Mucosa of descending colon (tissue), 3 donors: ENCODE data around the gene TOX2. TPM values are rescaled to one million over a fixed set of nuclear protein-coding genes. Genes with fewer than 3 reads are reported as not detected.

Source experiments
- ATAC-seq: fragments of 200-7000 bp; cut with Tn5 transposase; one replicate; pipeline ENCODE4 v1.9.1; 2020; ENCODE audit warnings: mild to moderate bottlenecking, moderate library complexity
- DNase-seq, 3 donors: peaks; one replicate each; pipeline ENCODE4 v3.0.0-alpha.2; 2020
- H3K36me3 ChIP-seq: fragments of 200-600 bp; one replicate; pipeline ENCODE4 v1.8.0; 2021; ENCODE audit warnings: low read depth, mild to moderate bottlenecking
- H3K4me1 ChIP-seq: fragments of 200-600 bp; one replicate; pipeline ENCODE4 v1.8.0; 2021; ENCODE audit warnings: low read depth, mild to moderate bottlenecking
- H3K4me3 ChIP-seq: fragments of 200-600 bp; one replicate; pipeline ENCODE4 v1.8.0; 2021; ENCODE audit warnings: mild to moderate bottlenecking
- H3K9me3 ChIP-seq: fragments of 200-600 bp; one replicate; pipeline ENCODE4 v1.8.0; 2021; ENCODE audit warnings: mild to moderate bottlenecking
- CTCF ChIP-seq: fragments of 200-600 bp; IDR thresholded peaks from one replicate; pipeline ENCODE4 v1.8.0; 2022; ENCODE audit warnings: antibody characterized with exemption, mild to moderate bottlenecking
- intact Hi-C, 2 donors: fragments of 100-400 bp; cut with DNase I in 1 of 2; cut with micrococcal nuclease in 1 of 2; formaldehyde crosslinking; loops; one replicate each; pipeline versions ENCODE4 v1.11.0 to v1.11.1; 2022; cut with DNase I, micrococcal nuclease
- total RNA-seq, 3 donors: library from RNA; stranded (reverse); fragmentation: NEBNext Ultra II Directional in 2 of 3; extraction: Animal tissue kit (Norgen Biotek cat#: 25700) in 2 of 3; gene quantifications; one replicate each; pipeline versions ENCODE4 v1.2.1 to v1.2.4, GENCODE V29; 2021 to 2023
- donor health status: DM: no; HTN: no; CAD: no; lungs with moderate emphysema.
- donor health status: DM: no; HTN: no; CAD: no.
- donor health status: DM: no; HTN: yes; CAD: no.

The TOX2 gene
- total RNA-seq, 3 donors from 2014 or later = 2.9 to 6.1 (median 5.5) TPM

DNA sequence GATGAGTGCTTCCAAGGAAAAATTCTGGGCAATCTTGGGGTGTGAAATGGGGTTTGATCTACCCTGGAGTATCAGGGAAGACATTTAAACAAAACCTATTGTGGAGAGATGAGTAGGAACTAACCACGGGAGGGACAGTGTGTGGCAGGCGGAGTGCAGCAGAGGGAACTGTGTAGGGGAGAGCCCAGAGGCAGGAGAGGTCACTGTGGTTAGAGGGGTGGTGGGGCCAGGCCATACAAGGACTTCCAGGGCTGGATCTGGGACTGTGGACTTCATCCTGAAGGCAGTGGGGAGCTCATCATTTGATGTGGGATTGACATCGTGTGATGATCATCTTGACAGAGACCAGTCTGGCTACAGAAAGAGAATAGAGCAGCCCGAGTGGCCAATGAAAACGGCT, 89.0 kb downstream of the TOX2 start:
- H3K36me3 ChIP-seq = no peaks in the 10 kb centered on the region
- DNase-seq (no peak), ATAC-seq (no peak)
- H3K9me3 ChIP-seq = no peaks in the 10 kb centered on the region
- H3K4me3 ChIP-seq = no peak overlapping the region
- no peaks in the 10 kb centered on the region for H3K4me1 ChIP-seq
- intact Hi-C loops = no loop called here
- TF ChIP-seq CTCF = no peak

DNA sequence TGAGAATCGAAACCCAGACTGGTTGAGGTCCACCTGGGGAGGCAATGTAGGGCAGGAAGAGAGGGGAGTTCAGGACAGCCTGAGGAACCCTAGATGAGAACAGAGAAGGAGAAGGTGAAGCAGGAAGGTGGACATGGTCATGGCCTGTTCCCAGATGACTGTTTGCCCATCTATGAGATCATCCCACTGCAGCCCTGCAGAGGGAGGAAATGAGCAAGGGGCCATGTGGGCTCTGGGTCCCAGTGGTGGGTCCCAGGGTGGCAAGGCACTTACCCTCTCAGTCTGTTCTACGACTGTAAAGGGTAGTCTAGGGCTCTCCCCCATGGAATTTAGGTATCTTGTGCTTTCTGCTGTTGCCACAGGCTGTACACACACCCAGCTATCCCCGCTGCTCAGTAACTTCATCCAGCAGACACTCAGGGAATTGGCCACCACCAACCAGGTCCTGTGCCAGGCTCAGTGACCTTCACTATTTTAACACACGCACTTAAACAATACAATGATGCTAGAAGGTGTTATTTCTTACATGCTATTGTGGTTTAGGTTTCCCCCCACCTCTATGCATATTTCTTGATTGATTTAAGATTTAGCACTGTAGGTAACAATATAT, 89.8 kb downstream of the TOX2 start:
- TF ChIP-seq CTCF = no peak
- intact Hi-C loops = no loop called here
- no peak overlapping the region for H3K4me3 ChIP-seq
- no peaks in the 10 kb centered on the region for H3K4me1 ChIP-seq
- ATAC-seq (no peak), DNase-seq (no peak)
- H3K36me3 ChIP-seq = no peaks in the 10 kb centered on the region
- H3K9me3 ChIP-seq = no peaks in the 10 kb centered on the region

- Histone ChIP-seq H3K4me3 (no peak overlapping the region), H3K9me3 (no peaks in the 10 kb centered on the region), H3K4me1 (peaks cover 9% of the 10 kb centered on the region), H3K36me3 (no peaks in the 10 kb centered on the region)
- intact Hi-C loops = no loop called here
- TF ChIP-seq CTCF = no peak
- DNase-seq = no peak
- no peak for ATAC-seq
These were observed 91.0 kb downstream of the TOX2 start for GRCh38 chr20:44005661-44006060.

DNA sequence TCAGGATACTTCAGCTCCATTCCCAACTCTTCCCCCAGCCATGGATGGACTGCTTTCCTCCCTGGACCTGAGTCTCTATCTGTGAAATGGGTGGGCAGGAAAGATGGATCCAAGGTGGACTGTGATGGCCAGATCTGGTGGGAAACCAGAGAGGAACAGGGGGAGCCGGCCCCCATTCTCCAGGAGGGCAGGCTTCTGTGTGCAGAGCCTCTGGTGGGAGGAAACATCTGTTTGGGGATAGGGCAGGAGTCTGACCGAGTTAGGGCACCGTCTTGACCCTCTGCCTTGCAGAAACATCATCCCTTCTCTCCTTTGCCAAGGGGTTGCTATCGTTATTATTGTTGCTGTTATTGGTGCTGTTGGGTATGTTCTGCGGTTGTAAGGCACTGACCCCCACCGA, 91.5 kb downstream of the TOX2 start:
- intact Hi-C loops = no loop called here
- DNase-seq = no peak
- TF ChIP-seq CTCF = no peak

DNA sequence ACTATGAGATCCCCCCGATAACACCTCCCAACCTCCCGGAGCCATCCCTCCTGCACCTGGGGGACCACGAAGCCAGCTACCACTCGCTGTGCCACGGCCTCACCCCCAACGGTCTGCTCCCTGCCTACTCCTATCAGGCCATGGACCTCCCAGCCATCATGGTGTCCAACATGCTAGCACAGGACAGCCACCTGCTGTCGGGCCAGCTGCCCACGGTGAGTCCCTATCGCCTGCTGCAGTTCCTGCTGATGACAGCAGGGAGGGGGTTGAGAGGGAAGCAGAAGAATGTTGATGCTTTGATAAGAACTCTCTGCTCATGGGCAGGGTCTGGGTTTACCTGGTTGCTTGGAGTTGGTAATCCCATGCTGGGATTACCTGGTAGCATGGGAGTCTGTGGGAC, 91.9 kb downstream of the TOX2 start:
- Histone ChIP-seq H3K4me1 (peaks cover 11% of the 10 kb centered on the region), H3K9me3 (no peaks in the 10 kb centered on the region), H3K4me3 (no peak overlapping the region), H3K36me3 (no peaks in the 10 kb centered on the region)
- no peak for ATAC-seq
- intact Hi-C loops = no loop called here
- no peak for TF ChIP-seq CTCF
- DNase-seq = no peak

More for the DNA sequence above, 91.5 kb downstream of the TOX2 start:
- Histone ChIP-seq H3K36me3 (no peaks in the 10 kb centered on the region), H3K9me3 (no peaks in the 10 kb centered on the region), H3K4me3 (no peak overlapping the region), H3K4me1 (peaks cover 11% of the 10 kb centered on the region)
- no peak for ATAC-seq
